ENCODE data around the gene SLC50A1. TPM values are rescaled to one million over a fixed set of nuclear protein-coding genes. Genes with fewer than 3 reads are reported as not detected.
A peak's percentile ranks its signal among the peaks of the same experiment; 100 is the strongest.

The SLC50A1 gene
- total and polyA plus RNA-seq, 10 donors = 28.4 to 73.8 (median 40.1) TPM

- no peaks in the 10 kb centered on the region for H3K9me3 ChIP-seq
- peak; percentile 17 for DNase-seq
- peak overlapping the region; percentile 64 to 88 (median 79) for H3K4me3 ChIP-seq
- WGBS, 5 donors = 43 to 53% (median 49%) methylated on average over 8 of the region's 8 CpGs
- intact Hi-C loops (cut with DNase I; ENCODE audit: low total_unique reads) = loop anchor here (10.0 kb wide), 1 partner anchor 53 kb away; no protein-coding TSS in a partner anchor
- peaks cover 0 to 25% (median 15%) of the 10 kb centered on the region in 7 donors for H3K27me3 ChIP-seq (replicated peaks in 1 of 7)
- H3K4me1 ChIP-seq = peaks cover 21 to 71% (median 55%) of the 10 kb centered on the region in 6 donors
- TF ChIP-seq, protein P1, sequence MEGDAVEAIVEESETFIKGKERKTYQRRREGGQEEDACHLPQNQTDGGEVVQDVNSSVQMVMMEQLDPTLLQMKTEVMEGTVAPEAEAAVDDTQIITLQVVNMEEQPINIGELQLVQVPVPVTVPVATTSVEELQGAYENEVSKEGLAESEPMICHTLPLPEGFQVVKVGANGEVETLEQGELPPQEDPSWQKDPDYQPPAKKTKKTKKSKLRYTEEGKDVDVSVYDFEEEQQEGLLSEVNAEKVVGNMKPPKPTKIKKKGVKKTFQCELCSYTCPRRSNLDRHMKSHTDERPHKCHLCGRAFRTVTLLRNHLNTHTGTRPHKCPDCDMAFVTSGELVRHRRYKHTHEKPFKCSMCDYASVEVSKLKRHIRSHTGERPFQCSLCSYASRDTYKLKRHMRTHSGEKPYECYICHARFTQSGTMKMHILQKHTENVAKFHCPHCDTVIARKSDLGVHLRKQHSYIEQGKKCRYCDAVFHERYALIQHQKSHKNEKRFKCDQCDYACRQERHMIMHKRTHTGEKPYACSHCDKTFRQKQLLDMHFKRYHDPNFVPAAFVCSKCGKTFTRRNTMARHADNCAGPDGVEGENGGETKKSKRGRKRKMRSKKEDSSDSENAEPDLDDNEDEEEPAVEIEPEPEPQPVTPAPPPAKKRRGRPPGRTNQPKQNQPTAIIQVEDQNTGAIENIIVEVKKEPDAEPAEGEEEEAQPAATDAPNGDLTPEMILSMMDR (IDR thresholded peaks at IDR 0.05 in 8 of 11, conservative IDR thresholded peaks at IDR 0.05 in 3 of 11) = no peak
- TF ChIP-seq POLR2A (IDR thresholded peaks at IDR 0.05) = no peak
- TF ChIP-seq POLR2AphosphoS5 (IDR thresholded peaks at IDR 0.05) = no peak
- peak overlapping the region; percentile 82 to 97 (median 96) for H3K27ac ChIP-seq
- H3K36me3 ChIP-seq = peaks cover 0 to 31% (median 17%) of the 10 kb centered on the region in 6 donors
Observed at GRCh38 chr1:155171836-155172731, 36.4 kb downstream of the SLC50A1 start.

GRCh38 chr1:155172732-155173477 is 37.3 kb downstream of the SLC50A1 start, which contains the start of gene KRTCAP2:
Gene KRTCAP2 (minus strand): TSS chr1:155173304. CDS start chr1:155173224, 80 bp downstream.
- intact Hi-C loops (cut with DNase I; ENCODE audit: low total_unique reads) = loop anchor here (10.0 kb wide), 1 partner anchor 52 kb away; no protein-coding TSS in a partner anchor
- peak; percentile 99 for DNase-seq
- Histone ChIP-seq H3K9me3 (no peaks in the 10 kb centered on the region), H3K27ac (peak within 1 kb of the TSS; percentile 82 to 97 (median 96)), H3K4me3 (peak within 1 kb of the TSS; percentile 64 to 88 (median 79)), H3K4me1 (peaks cover 13 to 71% (median 49%) of the 10 kb centered on the region in 6 donors), H3K27me3 (replicated peaks in 1 of 7) (peaks cover 0 to 25% (median 15%) of the 10 kb centered on the region in 7 donors), H3K36me3 (peaks cover 0 to 31% (median 17%) of the 10 kb centered on the region in 6 donors)
- TF ChIP-seq, protein P1 (IDR thresholded peaks at IDR 0.05 in 8 of 11, conservative IDR thresholded peaks at IDR 0.05 in 3 of 11) = peak; percentile 88 to 98 (median 97)
- TF ChIP-seq POLR2AphosphoS5 (IDR thresholded peaks at IDR 0.05) (peak; percentile 90 to 92 (median 90)), POLR2A (IDR thresholded peaks at IDR 0.05) (peak in 1 of 3 donors; percentile 31)
- 0 to 1% (median 1%) methylated on average over 27 to 57 of the region's 57 CpGs for WGBS, 5 donors

- 1 to 2% (median 1%) methylated on average over 38 of the region's 38 CpGs for WGBS, 5 donors
- intact Hi-C loops (cut with DNase I; ENCODE audit: low total_unique reads) = loop anchor here (10.0 kb wide), 1 partner anchor 51 kb away; no protein-coding TSS in a partner anchor
- Histone ChIP-seq H3K36me3 (peaks cover 0 to 34% (median 16%) of the 10 kb centered on the region in 6 donors), H3K4me3 (peak within 1 kb of the TSS; percentile 64 to 88 (median 79)), H3K9me3 (no peaks in the 10 kb centered on the region), H3K27ac (peak within 1 kb of the TSS; percentile 82 to 97 (median 96)), H3K4me1 (peaks cover 11 to 70% (median 47%) of the 10 kb centered on the region in 6 donors), H3K27me3 (replicated peaks in 1 of 7) (peaks cover 0 to 25% (median 15%) of the 10 kb centered on the region in 7 donors)
- TF ChIP-seq POLR2A (IDR thresholded peaks at IDR 0.05) (no peak), POLR2AphosphoS5 (IDR thresholded peaks at IDR 0.05) (no peak)
- TF ChIP-seq, protein P1 (IDR thresholded peaks at IDR 0.05 in 8 of 11, conservative IDR thresholded peaks at IDR 0.05 in 3 of 11) = peak in 6 of 11 experiments; percentile 4 to 62 (median 14)
- peak; percentile 89 for DNase-seq
Observed at GRCh38 chr1:155173478-155174323, 38.0 kb downstream of the SLC50A1 start, which contains the start of gene TRIM46. Gene TRIM46 (plus strand): TSS chr1:155173849. CDS start chr1:155173967, 118 bp downstream.
